Jurkat, Clone E6-1 (cell line): ENCODE data around the gene HS6ST3. TPM values are rescaled to one million over a fixed set of nuclear protein-coding genes. Genes with fewer than 3 reads are reported as not detected.
"Not testable (repeated sequence)": the region's sequence is repeated elsewhere in the genome, so short reads cannot be mapped to it uniquely, and the experiment has no call there.

ENCODE experiments used
- DNase-seq: peaks from one replicate; pipeline ENCODE4 v3.0.0-alpha.2; 2011; ENCODE audit warnings: low read depth, low spot score
- H3K4me3 ChIP-seq: 2 replicates; pipeline ENCODE4 v1.5.1; 2011; ENCODE audit warnings: mild to moderate bottlenecking, low read length, control low read depth, moderate library complexity
- polyA plus RNA-seq: library from polyadenylated mRNA; unstranded; fragments of >200 nt; gene quantifications from one replicate; pipeline ENCODE4 v1.2.1, GENCODE V29; 2012; ENCODE audit warnings: missing spikeins; ENCODE audit not compliant: insufficient read length, insufficient read depth

The HS6ST3 gene
- not detected for polyA plus RNA-seq

DNA sequence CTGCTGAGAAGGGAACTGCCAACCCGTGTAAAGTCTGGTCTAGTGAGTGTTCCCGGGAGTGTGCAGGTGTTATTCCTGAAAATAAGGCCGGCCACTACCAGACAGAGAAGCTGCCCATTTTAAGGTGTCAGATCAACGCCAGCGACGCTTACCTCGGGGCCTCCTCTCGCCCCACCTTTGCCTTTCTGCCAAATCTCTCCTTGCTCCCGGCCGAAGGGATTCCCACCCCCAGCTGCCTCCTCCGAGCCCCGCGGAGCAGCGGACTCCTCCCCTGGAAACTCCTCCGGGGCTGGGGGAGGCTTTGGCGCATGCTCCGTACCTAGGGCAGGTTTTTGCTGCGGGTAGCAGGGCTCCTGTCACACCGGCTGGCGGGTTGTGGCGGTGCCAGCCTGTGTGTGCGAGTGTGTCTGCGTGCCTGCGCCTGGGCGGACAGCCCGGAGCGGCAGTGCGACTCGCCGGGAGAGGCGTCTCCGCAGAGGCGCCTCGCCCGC, at the start of gene HS6ST3:
TSS of gene HS6ST3 (plus strand) at position 359 of the 491 bp plus-strand sequence.
- no peak for DNase-seq
- no peak within 1 kb of the TSS for H3K4me3 ChIP-seq

- no peak overlapping the region for H3K4me3 ChIP-seq
- no peak for DNase-seq
Measured at GRCh38 chr13:96041326-96042110, 48.4 kb upstream of the HS6ST3 start.

DNA sequence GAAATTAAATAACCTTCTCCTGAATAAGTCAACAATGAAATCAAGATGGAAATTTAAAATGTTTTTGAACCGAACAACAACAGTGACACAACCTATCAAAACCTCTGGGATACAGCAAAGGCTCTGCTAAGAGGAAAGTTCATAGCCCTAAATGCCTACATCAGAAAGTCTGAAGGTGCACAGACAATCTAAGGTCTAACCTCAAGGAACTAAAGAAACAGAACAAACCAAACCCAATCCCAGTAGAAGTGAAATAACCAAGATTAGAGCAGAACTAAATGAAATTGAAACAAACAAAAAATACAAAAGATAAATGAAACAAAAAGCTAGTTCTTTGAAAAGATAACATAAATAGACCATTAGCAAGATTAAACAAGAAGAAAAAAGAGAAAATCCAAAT, 45.7 kb upstream of the HS6ST3 start:
- no peak for DNase-seq
- no peak overlapping the region for H3K4me3 ChIP-seq

DNA sequence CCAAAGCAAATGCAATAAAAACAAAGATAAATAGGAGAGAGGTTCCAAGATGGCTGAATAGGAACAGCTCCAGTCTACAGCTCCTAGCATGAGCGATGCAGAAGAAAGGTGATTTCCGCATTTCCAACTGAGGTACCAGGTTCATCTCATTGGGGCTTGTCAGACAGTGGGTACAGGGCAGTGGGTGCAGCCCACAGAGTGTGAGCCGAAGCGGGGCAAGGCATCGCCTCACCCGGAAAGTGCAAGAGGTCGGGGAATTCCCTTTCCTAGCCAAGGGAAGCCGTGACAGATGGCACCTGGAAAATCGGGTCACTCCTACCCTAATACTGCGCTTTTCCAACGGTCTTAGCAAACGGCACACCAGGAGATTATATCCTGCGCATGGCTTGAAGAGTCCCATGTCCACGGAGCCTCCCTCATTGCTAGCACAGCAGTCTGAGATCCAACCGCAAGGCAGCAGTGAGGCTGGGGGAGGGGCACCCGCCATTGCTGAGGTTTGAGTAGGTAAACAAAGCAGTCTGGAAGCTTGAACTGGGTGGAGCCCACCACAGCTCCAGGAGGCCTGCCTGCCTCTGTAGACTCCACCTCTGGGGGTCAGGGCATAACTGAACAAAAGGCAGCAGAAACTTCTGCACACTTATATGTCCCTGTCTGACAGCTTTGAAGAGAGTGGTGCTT, 43.3 kb upstream of the HS6ST3 start:
- not testable (repeated sequence) for H3K4me3 ChIP-seq, DNase-seq

GRCh38 chr13:96050955-96051354, 39.0 kb upstream of the HS6ST3 start:
- DNase-seq: not testable (repeated sequence)

GRCh38 chr13:96051491-96051890, 38.4 kb upstream of the HS6ST3 start:
- not testable (repeated sequence) for DNase-seq, H3K4me3 ChIP-seq

More at GRCh38 chr13:96050955-96051354, 39.0 kb upstream of the HS6ST3 start:
- not testable (repeated sequence) for H3K4me3 ChIP-seq

DNA sequence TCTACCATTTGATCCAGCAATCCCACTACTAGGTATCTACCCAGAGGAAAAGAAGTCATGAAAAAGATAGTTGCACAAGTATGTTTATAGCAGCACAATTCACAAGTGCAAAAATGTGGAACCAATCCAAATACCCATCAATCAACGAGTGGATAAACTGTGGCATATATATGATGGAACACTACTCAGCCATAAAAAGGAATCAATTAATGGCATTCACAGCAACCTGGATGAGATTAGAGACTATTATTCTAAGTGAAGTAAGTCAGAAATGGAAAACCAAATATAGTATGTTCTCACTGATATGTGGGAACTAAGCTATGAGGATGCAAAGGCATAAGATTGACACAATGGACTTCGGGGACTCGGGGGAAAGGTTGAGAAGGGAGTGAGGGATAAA, 38.0 kb upstream of the HS6ST3 start:
- DNase-seq, H3K4me3 ChIP-seq: not testable (repeated sequence)

DNA sequence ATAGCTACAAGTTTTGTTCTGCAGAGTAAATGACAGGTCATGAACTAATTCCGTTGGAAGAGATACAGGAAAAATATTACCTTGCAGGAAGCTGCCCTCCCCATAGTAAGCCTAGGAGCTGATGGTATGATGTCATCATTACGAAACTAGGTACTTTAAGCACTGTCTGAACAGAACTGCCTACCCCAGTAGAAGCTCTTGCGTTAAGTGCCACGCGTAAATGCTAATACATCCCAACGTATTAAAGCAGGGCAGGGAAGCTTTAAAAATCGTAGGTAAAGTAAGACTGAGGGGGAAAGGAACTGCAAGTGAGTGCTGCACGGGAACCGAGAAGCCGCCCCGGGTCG, 37.3 kb upstream of the HS6ST3 start:
- no peak overlapping the region for H3K4me3 ChIP-seq
- DNase-seq: no peak

GRCh38 chr13:96053003-96053703, 36.8 kb upstream of the HS6ST3 start, which contains the start of gene UGGT2:
Gene UGGT2 (minus strand): TSS chr13:96053401. CDS start chr13:96053312, 89 bp downstream.
- DNase-seq: no peak
- no peak within 1 kb of the TSS for H3K4me3 ChIP-seq

DNA sequence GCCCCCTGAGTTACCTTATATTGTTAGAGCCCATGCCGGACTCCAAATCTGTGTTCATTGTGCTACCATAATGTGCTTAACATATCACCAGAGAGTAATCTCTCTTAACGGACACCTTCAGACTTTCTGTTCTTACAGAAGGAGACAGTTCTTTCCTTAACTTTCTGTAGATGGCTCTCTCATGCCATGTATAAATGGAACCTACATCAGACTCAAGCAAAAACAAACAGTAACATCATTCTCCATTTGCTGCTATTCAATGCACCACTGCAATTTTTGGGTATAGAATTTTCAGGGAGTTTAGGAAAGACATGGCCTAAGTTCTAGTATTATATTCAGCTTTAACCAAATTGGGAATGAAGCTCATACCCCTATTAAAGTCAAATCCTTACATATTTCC, 24.1 kb upstream of the HS6ST3 start:
- DNase-seq: no peak
- H3K4me3 ChIP-seq: no peak overlapping the region

DNA sequence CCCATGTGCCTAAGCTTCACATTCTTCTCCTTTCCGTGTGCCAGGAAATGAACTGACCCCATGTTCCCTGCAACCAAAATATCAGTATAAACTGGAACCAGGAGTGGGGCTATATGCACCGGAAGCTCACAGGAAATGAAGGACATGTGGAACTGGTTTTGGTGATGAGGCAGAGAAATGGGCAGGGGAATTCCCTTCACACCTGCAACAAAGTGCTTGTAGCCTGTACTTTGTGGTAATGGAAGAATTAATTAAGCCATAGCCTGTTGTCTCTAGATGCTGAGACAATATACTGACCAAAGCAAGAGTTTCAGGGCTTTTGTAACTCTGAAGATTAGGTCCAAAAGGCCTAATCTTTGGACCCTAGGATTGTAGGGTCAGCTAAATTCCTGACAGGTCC, 21.2 kb upstream of the HS6ST3 start:
- DNase-seq: no peak
- no peak overlapping the region for H3K4me3 ChIP-seq

GRCh38 chr13:96071504-96071903, 18.4 kb upstream of the HS6ST3 start:
- no peak for DNase-seq
- no peak overlapping the region for H3K4me3 ChIP-seq

DNA sequence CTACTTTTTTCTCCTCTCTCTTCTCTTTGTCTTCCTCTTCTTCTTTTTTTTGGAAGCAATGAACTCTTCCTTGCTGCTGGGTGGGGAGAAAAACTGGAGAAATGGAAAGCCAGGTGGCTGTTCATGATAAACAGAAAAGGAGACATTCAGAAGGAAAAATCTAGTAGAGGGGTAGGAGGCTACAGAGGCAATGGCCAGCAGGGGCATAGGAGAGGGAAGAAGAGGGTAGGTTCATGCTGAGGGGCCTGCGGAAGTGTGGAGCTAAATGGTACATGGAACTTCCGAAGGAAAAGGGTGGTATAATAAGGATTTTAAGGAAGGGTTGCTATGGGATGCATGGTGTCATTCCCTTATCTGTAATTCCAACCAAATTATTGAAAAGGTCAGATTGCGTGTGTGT, 17.5 kb upstream of the HS6ST3 start:
- no peak for DNase-seq
- H3K4me3 ChIP-seq: no peak overlapping the region

DNA sequence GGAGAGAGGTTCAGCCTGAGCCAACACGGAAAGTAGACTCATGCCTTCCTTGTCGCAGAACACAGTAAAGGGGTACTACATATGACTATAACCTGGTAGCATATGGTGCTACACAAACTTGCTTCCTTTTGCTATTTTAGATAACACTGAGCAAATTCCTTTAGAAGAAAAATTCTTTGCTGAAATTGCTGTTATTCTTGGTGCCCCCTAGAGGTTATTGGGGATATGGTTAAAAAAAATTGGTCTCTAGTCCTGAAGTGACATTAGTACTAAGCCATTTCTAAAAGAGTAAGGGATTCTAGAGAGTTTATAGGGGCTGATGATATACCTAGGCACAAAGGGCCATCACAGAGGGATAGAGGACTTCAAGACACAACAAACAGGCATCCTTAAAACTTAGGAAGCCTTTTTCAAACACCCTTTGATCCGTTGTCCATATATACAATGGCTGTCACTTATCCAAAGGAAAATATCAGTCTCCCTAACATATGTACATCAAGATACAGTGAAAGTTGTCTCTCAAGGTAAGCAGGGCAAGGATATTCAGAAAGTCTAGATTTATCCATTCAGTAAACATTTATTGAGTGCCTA, 13.9 kb upstream of the HS6ST3 start:
- peak; percentile 5 for DNase-seq
- H3K4me3 ChIP-seq: no peak overlapping the region

DNA sequence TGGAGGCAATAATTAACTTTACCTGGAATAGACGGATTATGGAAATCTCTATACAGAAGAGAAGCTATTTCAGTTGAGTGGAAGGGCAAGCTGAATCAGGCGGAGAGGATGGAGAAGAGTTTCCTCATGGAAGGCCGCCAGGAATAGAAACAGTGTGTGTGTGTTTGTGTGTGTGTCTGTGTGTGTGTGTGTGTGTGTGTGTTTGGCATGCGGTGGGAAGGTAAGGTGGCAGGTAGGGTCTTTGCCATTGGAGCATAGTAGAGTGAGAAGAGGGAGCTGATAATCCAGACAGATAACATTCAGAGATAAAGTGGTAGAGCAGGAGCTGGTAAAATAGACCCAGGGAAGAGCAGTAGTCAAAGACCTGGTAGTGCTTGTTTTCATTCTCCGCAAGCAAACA, 9.2 kb upstream of the HS6ST3 start:
- no peak overlapping the region for H3K4me3 ChIP-seq
- DNase-seq: no peak

DNA sequence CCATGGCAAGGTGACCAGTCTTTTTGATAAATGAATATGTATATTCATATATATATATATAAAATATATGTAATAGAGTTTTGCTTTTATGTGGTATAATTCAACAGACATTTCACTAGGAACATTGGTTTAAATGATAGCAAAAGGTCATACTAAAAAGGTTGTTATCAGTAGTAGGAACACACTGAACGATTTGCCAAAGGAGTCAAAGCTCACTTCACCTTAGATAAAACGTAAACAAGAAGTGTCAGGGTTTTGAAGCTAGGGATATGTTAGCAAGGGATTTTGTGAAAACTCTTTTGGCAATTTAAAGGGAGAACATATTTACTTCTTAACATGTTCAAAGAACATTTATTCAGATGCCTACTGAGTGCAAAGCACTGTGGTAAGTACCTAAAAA, 8.0 kb upstream of the HS6ST3 start:
- DNase-seq: no peak
- no peak overlapping the region for H3K4me3 ChIP-seq

DNA sequence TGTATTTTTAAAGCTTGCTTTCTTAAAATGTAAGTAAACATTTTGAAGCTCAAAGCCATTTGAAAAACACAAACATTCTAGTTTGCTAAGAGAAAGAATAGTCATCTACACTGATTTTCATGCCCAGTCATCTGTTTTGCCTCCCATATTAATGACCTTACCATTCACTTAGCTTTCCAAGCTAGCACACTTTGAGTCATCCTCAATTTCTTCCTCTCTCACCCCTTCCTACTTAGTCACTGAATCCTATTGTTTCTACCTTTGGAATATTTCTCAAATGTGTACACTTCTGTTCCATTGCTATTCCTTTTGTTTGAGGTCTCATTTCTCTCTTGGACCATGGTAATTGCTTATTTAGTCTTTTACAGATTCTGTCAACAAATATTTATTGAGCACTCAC, 7.3 kb upstream of the HS6ST3 start:
- no peak overlapping the region for H3K4me3 ChIP-seq
- no peak for DNase-seq

GRCh38 chr13:96086736-96087135, 3.2 kb upstream of the HS6ST3 start:
- no peak overlapping the region for H3K4me3 ChIP-seq
- DNase-seq: no peak

- no peak for DNase-seq
- no peak overlapping the region for H3K4me3 ChIP-seq
Measured at GRCh38 chr13:96089139-96089538, 768 bp upstream of the HS6ST3 start.
